ENCODE data around the gene PCNX1.

Gene PCNX1

GRCh38 chr14:71130491-71131179 lies 223.4 kb downstream of the PCNX1 start:
- Histone ChIP-seq H3K9me3 (ENCODE audit: control insufficient read depth, low read length) (no peaks in the 10 kb centered on the region), H2BK15ac (ENCODE audit: low read depth, poor library complexity, severe bottlenecking) (no peak overlapping the region), H3K4me2 (ENCODE audit: low read length, poor library complexity, severe bottlenecking) (no peak overlapping the region), H3K4ac (ENCODE audit: low read depth in 1 of 2, low read length in 2 of 2) (peak overlapping the region in 1 of 2 experiments; percentile 81), H3K27ac (ENCODE audit: low read length, poor library complexity, severe bottlenecking) (no peak overlapping the region), H2BK120ac (ENCODE audit: low read depth, low read length) (no peak overlapping the region), H3K14ac (ENCODE audit: low read length in 2 of 2) (no peak overlapping the region), H2AK5ac (ENCODE audit: low read length, severe bottlenecking) (no peak overlapping the region), H3K4me1 (ENCODE audit: control insufficient read depth, insufficient read depth, low read depth, low read length) (no peaks in the 10 kb centered on the region), H2AFZ (ENCODE audit: low read depth, low read length) (no peak overlapping the region), H2BK5ac (ENCODE audit: low read depth, low read length, poor library complexity, severe bottlenecking) (no peak overlapping the region), H3K23ac (ENCODE audit: low read length in 2 of 2) (no peak overlapping the region), H3K9ac (ENCODE audit: low read length) (peak overlapping the region; percentile 2), H3K27me3 (ENCODE audit: control insufficient read depth in 1 of 2, insufficient read depth in 1 of 2, low read length in 2 of 2) (no peaks in the 10 kb centered on the region), H4K8ac (ENCODE audit: low read length) (peak overlapping the region; percentile 41), H2BK12ac (ENCODE audit: low read length in 2 of 2) (no peak overlapping the region), H3K79me1 (replicated peaks; ENCODE audit: low read length, poor library complexity, severe bottlenecking) (no peaks in the 10 kb centered on the region), H3K18ac (ENCODE audit: low read depth in 1 of 2, low read length in 2 of 2) (peak overlapping the region in 1 of 2 experiments; percentile 43), H3K36me3 (ENCODE audit: control insufficient read depth in 1 of 2, insufficient read depth in 2 of 2, low read depth in 1 of 2, low read length in 2 of 2) (no peaks in the 10 kb centered on the region), H4K91ac (ENCODE audit: low read length) (peak overlapping the region; percentile 27), H3K4me3 (ENCODE audit: insufficient read depth in 1 of 2, low read depth in 1 of 2, low read length in 2 of 2) (peak overlapping the region in 1 of 2 experiments; percentile 31)
- peak; percentile 89 for DNase-seq
- 31% methylated on average over 11 of the region's 11 CpGs for WGBS

GRCh38 chr14:71133296-71133695 lies 226.0 kb downstream of the PCNX1 start:
- 98% methylated on average over 8 of the region's 8 CpGs for WGBS
- H4K91ac ChIP-seq (ENCODE audit: low read length): peak overlapping the region; percentile 43
- H3K9me3 ChIP-seq (ENCODE audit: control insufficient read depth, low read length): no peaks in the 10 kb centered on the region

GRCh38 chr14:71135496-71135895 lies 228.2 kb downstream of the PCNX1 start:
- DNase-seq: no peak
- H3K4me1 ChIP-seq (ENCODE audit: control insufficient read depth, insufficient read depth, low read depth, low read length): peaks cover 6% of the 10 kb centered on the region
- no peaks in the 10 kb centered on the region for H3K9me3 ChIP-seq (ENCODE audit: control insufficient read depth, low read length)
- no peak overlapping the region for H3K23ac ChIP-seq (ENCODE audit: low read length in 2 of 2)
- H3K36me3 ChIP-seq (ENCODE audit: control insufficient read depth in 1 of 2, insufficient read depth in 2 of 2, low read depth in 1 of 2, low read length in 2 of 2): no peaks in the 10 kb centered on the region
- no peak overlapping the region for H2AFZ ChIP-seq (ENCODE audit: low read depth, low read length)
- H3K18ac ChIP-seq (ENCODE audit: low read depth in 1 of 2, low read length in 2 of 2): no peak overlapping the region
- no peak overlapping the region for H2AK5ac ChIP-seq (ENCODE audit: low read length, severe bottlenecking)
- no peak overlapping the region for H3K4me2 ChIP-seq (ENCODE audit: low read length, poor library complexity, severe bottlenecking)
- whole genome bisulfite sequencing: 97% methylated on average over 2 of the region's 2 CpGs
- no peak overlapping the region for H2BK15ac ChIP-seq (ENCODE audit: low read depth, poor library complexity, severe bottlenecking)
- no peak overlapping the region for H2BK5ac ChIP-seq (ENCODE audit: low read depth, low read length, poor library complexity, severe bottlenecking)
- no peak overlapping the region for H3K4me3 ChIP-seq (ENCODE audit: insufficient read depth in 1 of 2, low read depth in 1 of 2, low read length in 2 of 2)
- H3K79me1 ChIP-seq (replicated peaks; ENCODE audit: low read length, poor library complexity, severe bottlenecking): no peaks in the 10 kb centered on the region
- no peak overlapping the region for H4K8ac ChIP-seq (ENCODE audit: low read length)
- no peaks in the 10 kb centered on the region for H3K27me3 ChIP-seq (ENCODE audit: control insufficient read depth in 1 of 2, insufficient read depth in 1 of 2, low read length in 2 of 2)
- no peak overlapping the region for H4K91ac ChIP-seq (ENCODE audit: low read length)
- no peak overlapping the region for H2BK12ac ChIP-seq (ENCODE audit: low read length in 2 of 2)
- no peak overlapping the region for H3K14ac ChIP-seq (ENCODE audit: low read length in 2 of 2)
- no peak overlapping the region for H2BK120ac ChIP-seq (ENCODE audit: low read depth, low read length)
- no peak overlapping the region for H3K27ac ChIP-seq (ENCODE audit: low read length, poor library complexity, severe bottlenecking)
- no peak overlapping the region for H3K9ac ChIP-seq (ENCODE audit: low read length)
- H3K4ac ChIP-seq (ENCODE audit: low read depth in 1 of 2, low read length in 2 of 2): no peak overlapping the region

More at GRCh38 chr14:71133296-71133695, 226.0 kb downstream of the PCNX1 start:
- Histone ChIP-seq H3K27me3 (ENCODE audit: control insufficient read depth in 1 of 2, insufficient read depth in 1 of 2, low read length in 2 of 2) (no peaks in the 10 kb centered on the region), H3K79me1 (replicated peaks; ENCODE audit: low read length, poor library complexity, severe bottlenecking) (no peaks in the 10 kb centered on the region), H3K4me2 (ENCODE audit: low read length, poor library complexity, severe bottlenecking) (no peak overlapping the region), H2BK15ac (ENCODE audit: low read depth, poor library complexity, severe bottlenecking) (no peak overlapping the region), H3K4me3 (ENCODE audit: insufficient read depth in 1 of 2, low read depth in 1 of 2, low read length in 2 of 2) (no peak overlapping the region), H3K18ac (ENCODE audit: low read depth in 1 of 2, low read length in 2 of 2) (no peak overlapping the region), H3K4me1 (ENCODE audit: control insufficient read depth, insufficient read depth, low read depth, low read length) (no peaks in the 10 kb centered on the region), H3K9ac (ENCODE audit: low read length) (no peak overlapping the region), H2BK12ac (ENCODE audit: low read length in 2 of 2) (no peak overlapping the region), H3K23ac (ENCODE audit: low read length in 2 of 2) (no peak overlapping the region), H2BK120ac (ENCODE audit: low read depth, low read length) (no peak overlapping the region), H2AK5ac (ENCODE audit: low read length, severe bottlenecking) (no peak overlapping the region), H2AFZ (ENCODE audit: low read depth, low read length) (no peak overlapping the region), H3K4ac (ENCODE audit: low read depth in 1 of 2, low read length in 2 of 2) (no peak overlapping the region), H2BK5ac (ENCODE audit: low read depth, low read length, poor library complexity, severe bottlenecking) (no peak overlapping the region), H3K14ac (ENCODE audit: low read length in 2 of 2) (no peak overlapping the region), H4K8ac (ENCODE audit: low read length) (no peak overlapping the region), H3K27ac (ENCODE audit: low read length, poor library complexity, severe bottlenecking) (no peak overlapping the region), H3K36me3 (ENCODE audit: control insufficient read depth in 1 of 2, insufficient read depth in 2 of 2, low read depth in 1 of 2, low read length in 2 of 2) (no peaks in the 10 kb centered on the region)
- DNase-seq: no peak

- Histone ChIP-seq H3K4ac (ENCODE audit: low read depth in 1 of 2, low read length in 2 of 2) (no peak overlapping the region), H3K14ac (ENCODE audit: low read length in 2 of 2) (no peak overlapping the region)
These were observed 228.7 kb downstream of the PCNX1 start for GRCh38 chr14:71135911-71136310.

More at GRCh38 chr14:71135911-71136310, 228.7 kb downstream of the PCNX1 start:
- Histone ChIP-seq H3K27ac (ENCODE audit: low read length, poor library complexity, severe bottlenecking) (no peak overlapping the region), H2BK120ac (ENCODE audit: low read depth, low read length) (no peak overlapping the region), H3K4me3 (ENCODE audit: insufficient read depth in 1 of 2, low read depth in 1 of 2, low read length in 2 of 2) (no peak overlapping the region), H3K18ac (ENCODE audit: low read depth in 1 of 2, low read length in 2 of 2) (no peak overlapping the region), H3K27me3 (ENCODE audit: control insufficient read depth in 1 of 2, insufficient read depth in 1 of 2, low read length in 2 of 2) (no peaks in the 10 kb centered on the region), H2BK15ac (ENCODE audit: low read depth, poor library complexity, severe bottlenecking) (no peak overlapping the region), H3K23ac (ENCODE audit: low read length in 2 of 2) (no peak overlapping the region), H4K91ac (ENCODE audit: low read length) (no peak overlapping the region), H3K9me3 (ENCODE audit: control insufficient read depth, low read length) (no peaks in the 10 kb centered on the region), H2AK5ac (ENCODE audit: low read length, severe bottlenecking) (no peak overlapping the region), H3K4me1 (ENCODE audit: control insufficient read depth, insufficient read depth, low read depth, low read length) (peaks cover 6% of the 10 kb centered on the region), H3K9ac (ENCODE audit: low read length) (no peak overlapping the region), H4K8ac (ENCODE audit: low read length) (no peak overlapping the region), H2AFZ (ENCODE audit: low read depth, low read length) (no peak overlapping the region), H3K36me3 (ENCODE audit: control insufficient read depth in 1 of 2, insufficient read depth in 2 of 2, low read depth in 1 of 2, low read length in 2 of 2) (no peaks in the 10 kb centered on the region), H2BK5ac (ENCODE audit: low read depth, low read length, poor library complexity, severe bottlenecking) (no peak overlapping the region), H3K79me1 (replicated peaks; ENCODE audit: low read length, poor library complexity, severe bottlenecking) (no peaks in the 10 kb centered on the region), H2BK12ac (ENCODE audit: low read length in 2 of 2) (no peak overlapping the region), H3K4me2 (ENCODE audit: low read length, poor library complexity, severe bottlenecking) (no peak overlapping the region)
- 91% methylated on average over 4 of the region's 4 CpGs for WGBS
- no peak for DNase-seq

All from mesenchymal stem cell (in vitro differentiated cells and primary cell).